Stimulated activated CD8-positive, alpha-beta memory T cell treated with anti-CD3 and anti-CD28 coated beads, Interleukin-2, amount 100 ng/mL, for 1 hour (primary cell): ENCODE data around the gene SLF2.
"Not testable (repeated sequence)": the region's sequence is repeated elsewhere in the genome, so short reads cannot be mapped to it uniquely, and the experiment has no call there.

Source experiments
- DNase-seq, 2 donors: peaks; one replicate each; pipeline ENCODE4 v3.0.0-alpha.2; 2020; ENCODE audit warnings: low read depth in 2 of 2

SLF2 gene

GRCh38 chr10:100879741-100880360 is 32.9 kb upstream of the SLF2 start:
- DNase-seq = no peak

GRCh38 chr10:100881556-100882213 is 31.1 kb upstream of the SLF2 start:
- DNase-seq = no peak

- no peak for DNase-seq
These were observed 30.5 kb upstream of the SLF2 start for GRCh38 chr10:100882252-100882651.

- DNase-seq = no peak
These were observed 30.0 kb upstream of the SLF2 start for GRCh38 chr10:100882671-100883311.

- DNase-seq = no peak
These were observed 29.4 kb upstream of the SLF2 start for GRCh38 chr10:100883312-100883821.

- not testable (repeated sequence) for DNase-seq
These were observed 27.2 kb upstream of the SLF2 start for GRCh38 chr10:100885611-100886010.

GRCh38 chr10:100886091-100886490 is 26.7 kb upstream of the SLF2 start:
- DNase-seq = no peak

GRCh38 chr10:100886521-100886920 is 26.2 kb upstream of the SLF2 start:
- no peak for DNase-seq

GRCh38 chr10:100886963-100887362 is 25.8 kb upstream of the SLF2 start:
- DNase-seq = no peak

GRCh38 chr10:100887761-100888296 is 24.9 kb upstream of the SLF2 start:
- no peak for DNase-seq

- no peak for DNase-seq
These were observed 23.8 kb upstream of the SLF2 start for GRCh38 chr10:100888957-100889356.

GRCh38 chr10:100889546-100889945 is 23.2 kb upstream of the SLF2 start:
- no peak for DNase-seq

GRCh38 chr10:100890141-100890672 is 22.6 kb upstream of the SLF2 start:
- DNase-seq = no peak

- DNase-seq = no peak
These were observed 22.0 kb upstream of the SLF2 start for GRCh38 chr10:100890673-100891317.

- no peak for DNase-seq
These were observed 18.7 kb upstream of the SLF2 start for GRCh38 chr10:100894033-100894432.

- no peak for DNase-seq
These were observed 18.0 kb upstream of the SLF2 start for GRCh38 chr10:100894589-100895294.

GRCh38 chr10:100895346-100895745 is 17.4 kb upstream of the SLF2 start:
- DNase-seq = no peak

- no peak for DNase-seq
These were observed 16.9 kb upstream of the SLF2 start for GRCh38 chr10:100895896-100896295.

GRCh38 chr10:100896876-100897461 is 15.8 kb upstream of the SLF2 start:
- DNase-seq = no peak

- no peak for DNase-seq
These were observed 14.8 kb upstream of the SLF2 start for GRCh38 chr10:100897976-100898375.

GRCh38 chr10:100899171-100899570 is 13.6 kb upstream of the SLF2 start:
- no peak for DNase-seq
